ENCODE data around the gene RAB6B. TPM values are rescaled to one million over a fixed set of nuclear protein-coding genes. Genes with fewer than 3 reads are reported as not detected.
A peak's percentile ranks its signal among the peaks of the same experiment; 100 is the strongest.

RAB6B gene
- total RNA-seq, 2 donors from 2014 or later: 0.16 to 2.2 TPM

DNA sequence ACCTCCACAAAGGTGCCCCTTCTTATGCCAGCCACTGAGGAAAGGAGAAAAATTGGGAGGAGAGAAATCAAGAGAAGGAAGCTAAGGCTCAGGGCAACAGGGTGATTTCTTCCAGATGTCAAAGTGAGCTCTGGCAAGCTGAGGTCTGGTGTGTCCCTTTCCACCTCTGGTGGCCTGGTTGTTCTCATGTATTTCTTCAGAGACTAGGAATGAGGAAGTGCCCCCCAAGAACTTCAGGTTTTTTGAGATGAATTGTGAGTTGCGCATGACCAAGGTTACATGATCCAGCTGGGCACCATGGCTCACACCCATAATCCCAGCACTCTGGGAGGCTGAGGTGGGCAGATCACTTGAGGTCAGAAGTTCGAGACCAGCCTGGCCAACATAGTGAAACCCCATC is 5.6 kb downstream of the RAB6B start:
- no peaks in the 10 kb centered on the region for H3K9me3 Mint-ChIP-seq
- no peaks in the 10 kb centered on the region for H3K36me3 Mint-ChIP-seq
- ATAC-seq (no peak), DNase-seq (ENCODE audit: low spot score in 2 of 2) (no peak)
- H3K27ac Mint-ChIP-seq: no peak overlapping the region

DNA sequence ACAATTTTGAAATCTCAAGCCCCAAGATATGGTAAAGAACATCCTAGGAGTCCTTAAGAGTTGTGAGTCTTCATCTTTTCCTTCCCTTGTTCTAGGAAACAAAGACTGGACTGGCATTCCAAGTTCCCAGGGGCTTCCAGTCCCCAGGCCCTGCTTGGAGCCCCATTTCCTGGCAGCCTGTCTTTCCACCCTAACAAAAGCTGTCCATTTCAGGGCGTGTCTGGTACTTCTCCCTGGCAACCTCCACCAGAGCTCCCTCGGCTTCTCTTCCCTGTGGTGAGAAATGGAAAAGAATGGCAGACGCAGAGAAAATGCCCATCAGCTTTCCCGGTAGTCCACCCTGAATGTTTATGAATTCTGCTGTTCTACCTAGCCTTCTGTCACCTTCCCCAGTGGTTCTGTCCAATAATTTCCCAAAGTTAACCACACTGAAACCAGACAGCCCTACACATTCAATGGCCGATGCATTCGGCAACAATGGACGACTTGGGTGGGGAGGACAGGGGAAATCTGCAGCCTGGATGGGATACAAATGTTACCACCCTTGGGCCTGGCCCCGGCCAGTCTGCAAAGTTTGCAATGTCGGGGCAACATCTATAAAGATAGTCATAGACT is 6.8 kb downstream of the RAB6B start:
- DNase-seq (ENCODE audit: low spot score in 2 of 2) (no peak), ATAC-seq (no peak)
- Mint-ChIP-seq H3K27ac (no peak overlapping the region), H3K9me3 (no peaks in the 10 kb centered on the region), H3K36me3 (no peaks in the 10 kb centered on the region)

- Mint-ChIP-seq H3K9me3 (no peaks in the 10 kb centered on the region), H3K36me3 (no peaks in the 10 kb centered on the region), H3K27ac (no peak overlapping the region)
- ATAC-seq (no peak), DNase-seq (ENCODE audit: low spot score in 2 of 2) (no peak)
Observed at GRCh38 chr3:133887803-133888703, 7.6 kb downstream of the RAB6B start.

DNA sequence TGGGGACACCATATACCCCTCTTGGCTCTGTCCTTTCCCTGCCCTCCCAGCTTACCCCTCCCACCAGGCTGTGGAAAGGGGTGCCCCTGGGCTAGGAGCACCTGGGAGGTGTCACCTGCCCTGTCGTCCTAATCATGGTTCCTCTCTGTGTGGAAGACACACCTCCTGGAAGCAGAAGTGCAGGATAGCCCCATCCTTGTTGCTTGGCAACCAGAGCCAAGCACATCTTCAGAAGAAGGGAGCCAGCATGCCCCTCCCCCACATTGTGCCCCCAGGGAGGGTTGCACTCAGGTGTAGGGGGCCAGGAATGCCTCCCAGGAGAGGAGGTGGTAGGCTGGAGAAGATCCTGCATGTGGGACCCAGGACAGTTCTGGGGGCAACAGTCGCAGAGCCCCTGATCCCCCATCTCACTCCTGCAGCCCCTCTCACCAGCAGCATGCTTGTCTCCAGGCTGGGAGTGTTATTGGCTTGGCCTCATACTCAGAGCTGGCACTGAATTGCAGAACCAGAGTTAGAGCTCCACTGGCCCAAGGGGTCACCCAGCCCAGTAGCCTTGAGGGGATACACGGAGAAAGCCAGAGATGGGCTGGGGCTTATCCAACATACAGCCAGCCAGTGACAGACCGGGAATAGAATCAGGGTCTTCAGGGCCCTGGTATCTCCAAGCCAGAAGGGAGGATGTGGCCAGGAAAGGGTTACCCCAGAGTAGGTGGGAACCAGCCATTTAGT is 8.4 kb downstream of the RAB6B start:
- H3K27ac Mint-ChIP-seq: no peak overlapping the region
- H3K9me3 Mint-ChIP-seq: no peaks in the 10 kb centered on the region
- ATAC-seq (no peak), DNase-seq (ENCODE audit: low spot score in 2 of 2) (no peak)
- H3K36me3 Mint-ChIP-seq: no peaks in the 10 kb centered on the region

DNA sequence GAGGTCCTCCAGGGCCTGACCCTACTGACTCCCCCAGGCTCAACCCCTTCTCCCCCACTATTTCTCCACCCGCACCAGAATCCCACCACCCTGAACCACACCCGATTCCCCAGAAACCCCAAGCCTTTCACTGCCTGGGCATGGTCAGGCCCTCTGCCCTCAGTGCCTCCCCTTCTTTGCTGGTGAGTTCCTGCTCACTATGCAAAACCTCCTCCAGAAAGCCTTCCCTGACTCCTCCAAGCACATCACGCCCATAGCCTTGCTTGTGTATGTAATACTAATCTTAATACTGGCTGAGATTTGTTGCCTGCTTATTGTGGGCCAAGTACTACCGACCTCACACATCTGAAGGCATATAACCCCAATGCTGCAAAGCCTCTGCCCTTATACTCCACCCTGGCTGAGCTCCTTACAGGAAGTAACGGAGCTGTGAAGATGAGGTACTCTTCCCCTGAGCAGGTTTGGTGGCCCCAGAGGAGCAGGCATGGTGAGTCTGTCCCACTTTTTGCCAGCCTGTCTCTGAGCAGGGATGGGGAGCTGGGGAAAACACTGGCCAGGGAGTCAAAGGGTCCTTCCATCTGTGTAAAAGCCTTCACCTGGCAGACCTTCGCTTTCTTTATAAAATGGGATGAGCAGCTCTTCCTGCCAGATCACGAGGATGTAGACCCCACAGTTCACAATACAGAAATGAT is 9.5 kb downstream of the RAB6B start:
- no peak for ATAC-seq
- no peaks in the 10 kb centered on the region for H3K9me3 Mint-ChIP-seq
- H3K36me3 Mint-ChIP-seq: no peaks in the 10 kb centered on the region
- no peak for DNase-seq (ENCODE audit: low spot score in 2 of 2)
- no peak overlapping the region for H3K27ac Mint-ChIP-seq

GRCh38 chr3:133884887-133885711 is 10.6 kb downstream of the RAB6B start:
- H3K9me3 Mint-ChIP-seq: no peaks in the 10 kb centered on the region
- no peaks in the 10 kb centered on the region for H3K36me3 Mint-ChIP-seq
- no peak for DNase-seq (ENCODE audit: low spot score in 2 of 2)
- H3K27ac Mint-ChIP-seq: no peak overlapping the region
- ATAC-seq: no peak

DNA sequence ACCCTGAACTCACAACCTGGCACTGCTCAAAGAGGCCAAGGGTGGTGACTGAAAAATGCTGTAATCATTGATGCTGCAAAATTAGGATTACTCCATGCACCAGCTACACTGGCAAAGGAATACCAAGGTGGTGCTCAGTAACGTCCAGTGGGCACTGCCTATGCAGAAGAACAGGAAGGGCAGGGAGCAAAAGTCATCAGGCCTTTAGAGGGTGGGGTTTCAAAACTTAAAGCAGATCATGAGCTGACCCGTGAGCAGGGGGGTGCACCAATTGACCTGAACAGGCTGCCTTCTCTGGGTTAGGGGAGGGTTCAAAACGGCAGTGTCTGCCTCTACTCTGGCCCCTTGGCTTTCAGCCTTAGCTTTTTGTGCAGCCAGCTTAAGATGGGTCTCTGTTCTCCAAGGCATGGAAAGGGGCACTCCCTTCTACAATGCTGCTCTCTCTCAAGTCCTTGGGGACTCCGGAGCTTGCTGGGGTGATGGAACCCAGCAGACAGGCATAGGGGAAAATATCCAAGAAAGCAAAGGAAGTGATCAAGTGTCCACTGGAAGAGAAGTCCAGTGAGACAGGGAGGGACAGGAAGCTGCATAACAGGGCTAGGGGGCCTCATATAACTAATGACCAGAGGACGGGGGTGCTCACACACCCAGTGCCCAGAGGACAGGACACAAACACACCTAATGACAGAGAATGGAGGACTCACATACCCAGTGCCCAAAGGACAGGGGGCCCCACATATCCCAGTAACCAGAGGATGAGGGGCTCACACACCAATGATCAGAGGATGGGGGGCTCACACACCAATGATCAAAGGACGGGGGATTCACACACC is 11.4 kb downstream of the RAB6B start:
- Mint-ChIP-seq H3K36me3 (no peaks in the 10 kb centered on the region), H3K27ac (peak overlapping the region in 1 of 2 donors; percentile 48), H3K9me3 (no peaks in the 10 kb centered on the region)
- DNase-seq (ENCODE audit: low spot score in 2 of 2) (no peak), ATAC-seq (no peak)

- no peak for DNase-seq (ENCODE audit: low spot score in 2 of 2)
- ATAC-seq: no peak
- H3K27ac Mint-ChIP-seq: peak overlapping the region in 1 of 2 donors; percentile 48
Observed at GRCh38 chr3:133883641-133884040, 12.0 kb downstream of the RAB6B start.

DNA sequence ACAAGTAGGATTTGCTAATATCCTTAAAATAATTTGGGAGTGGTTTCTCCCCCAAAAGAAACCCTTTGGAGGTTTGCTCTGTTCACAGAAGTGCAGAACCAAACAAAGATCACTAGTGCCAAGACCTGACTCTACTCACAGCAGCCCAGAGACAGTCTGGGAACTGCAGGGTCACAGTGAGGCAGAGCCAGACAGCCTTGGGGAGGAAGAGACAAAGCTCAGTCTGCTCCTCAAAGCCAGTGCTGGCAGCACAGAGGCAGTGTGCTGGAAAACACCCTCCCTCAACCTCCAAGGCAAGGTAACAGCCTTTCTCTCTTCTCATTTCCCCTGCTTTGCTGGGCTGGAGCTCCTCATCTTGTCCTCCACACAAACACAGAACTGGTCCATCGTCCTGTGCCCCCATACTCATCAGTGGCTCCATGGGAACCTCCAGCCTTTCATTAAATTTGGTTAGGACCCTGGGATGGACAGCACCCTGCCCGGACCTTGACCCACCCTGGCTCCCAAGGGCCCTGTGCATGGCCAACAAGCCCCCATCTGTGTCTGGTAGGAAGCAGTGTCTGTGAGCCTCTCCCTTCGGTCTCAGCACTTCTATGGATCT is 12.6 kb downstream of the RAB6B start:
- Mint-ChIP-seq H3K36me3 (no peaks in the 10 kb centered on the region), H3K27ac (no peak overlapping the region), H3K9me3 (peaks cover 0 to 4% of the 10 kb centered on the region in 2 donors)
- DNase-seq (ENCODE audit: low spot score in 2 of 2): no peak
- ATAC-seq: no peak

More at GRCh38 chr3:133883641-133884040, 12.0 kb downstream of the RAB6B start:
- no peaks in the 10 kb centered on the region for H3K36me3 Mint-ChIP-seq
- no peaks in the 10 kb centered on the region for H3K9me3 Mint-ChIP-seq

GRCh38 chr3:133881939-133882825 is 13.5 kb downstream of the RAB6B start:
- DNase-seq (ENCODE audit: low spot score in 2 of 2) (no peak), ATAC-seq (peak; percentile 54 to 80)
- Mint-ChIP-seq H3K9me3 (peaks cover 2 to 10% of the 10 kb centered on the region in 2 donors), H3K36me3 (no peaks in the 10 kb centered on the region), H3K27ac (no peak overlapping the region)

GRCh38 chr3:133881492-133881891 is 14.2 kb downstream of the RAB6B start:
- Mint-ChIP-seq H3K27ac (no peak overlapping the region), H3K9me3 (peaks cover 6 to 11% of the 10 kb centered on the region in 2 donors), H3K36me3 (no peaks in the 10 kb centered on the region)
- no peak for DNase-seq (ENCODE audit: low spot score in 2 of 2)
- no peak for ATAC-seq

DNA sequence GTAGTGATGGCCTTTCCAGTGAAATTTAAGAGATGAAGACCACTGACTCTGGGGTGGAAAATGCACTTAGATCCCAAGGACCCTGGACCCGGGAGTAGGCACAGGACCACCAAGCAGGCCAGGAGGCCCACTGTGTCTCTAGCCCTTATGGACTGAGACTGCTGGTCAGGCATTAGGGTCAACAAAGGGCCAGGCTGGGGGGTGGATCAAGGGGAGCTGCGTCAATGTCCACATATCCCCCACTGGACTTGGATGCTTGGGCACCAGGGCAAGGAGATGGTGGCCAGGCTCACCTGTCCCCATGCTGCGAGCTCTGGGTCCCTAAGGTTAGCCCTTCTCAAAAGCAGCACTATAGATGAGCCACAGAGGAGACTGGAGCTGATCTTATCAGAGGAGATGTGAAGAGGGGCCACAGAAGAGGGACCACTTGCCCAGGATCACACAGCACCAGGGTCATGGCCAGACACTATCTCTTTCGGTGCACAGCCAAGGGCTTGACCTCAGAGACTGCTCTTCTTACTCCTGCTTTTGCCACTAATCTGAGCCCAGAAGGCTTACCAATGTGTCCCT is 14.7 kb downstream of the RAB6B start:
- no peaks in the 10 kb centered on the region for H3K36me3 Mint-ChIP-seq
- no peak for ATAC-seq
- H3K9me3 Mint-ChIP-seq: peaks cover 6 to 11% of the 10 kb centered on the region in 2 donors
- no peak for DNase-seq (ENCODE audit: low spot score in 2 of 2)
- H3K27ac Mint-ChIP-seq: no peak overlapping the region

DNA sequence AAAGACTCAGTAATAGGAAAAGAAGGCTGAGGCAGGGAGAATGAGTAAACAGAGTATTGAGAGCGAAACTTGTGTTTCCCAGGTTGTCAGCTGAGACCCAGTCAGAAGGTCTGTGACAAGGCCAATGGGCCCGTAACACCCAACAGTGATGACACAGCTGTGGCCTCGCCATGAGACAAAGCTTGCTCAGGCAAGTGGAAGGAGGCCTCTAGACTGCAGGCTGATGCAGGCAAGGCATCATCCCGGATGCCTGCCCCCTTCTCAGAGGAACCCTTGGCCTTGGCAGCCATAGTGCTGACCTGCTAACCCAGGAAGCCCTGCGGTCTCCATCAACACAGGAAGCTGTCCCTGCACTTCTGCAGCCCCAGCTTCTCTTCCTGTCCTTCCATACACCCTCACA is 15.4 kb downstream of the RAB6B start:
- DNase-seq (ENCODE audit: low spot score in 2 of 2): no peak
- Mint-ChIP-seq H3K36me3 (no peaks in the 10 kb centered on the region), H3K9me3 (peaks cover 6 to 11% of the 10 kb centered on the region in 2 donors), H3K27ac (no peak overlapping the region)
- ATAC-seq: peak; percentile 46 to 81

DNA sequence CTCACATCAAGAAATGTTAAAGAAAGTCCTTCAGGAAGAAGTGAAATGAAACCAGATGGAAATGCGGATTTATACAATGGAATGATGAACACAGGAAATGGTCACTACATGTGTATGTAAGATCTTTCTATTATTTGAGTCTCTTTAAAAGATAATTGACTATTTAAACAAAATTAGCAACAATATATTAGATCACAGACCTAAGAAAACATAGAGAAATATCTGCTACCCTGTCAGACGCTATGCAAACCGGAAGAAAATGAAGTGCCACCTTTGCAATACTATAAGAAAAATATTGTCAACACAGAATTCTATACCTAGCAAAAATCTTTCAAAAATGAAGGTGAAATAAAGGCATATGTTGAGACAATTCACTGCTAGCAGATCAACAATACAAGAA is 17.2 kb downstream of the RAB6B start:
- Mint-ChIP-seq H3K9me3 (peaks cover 6 to 11% of the 10 kb centered on the region in 2 donors), H3K27ac (no peak overlapping the region), H3K36me3 (no peaks in the 10 kb centered on the region)
- ATAC-seq: no peak
- DNase-seq (ENCODE audit: low spot score in 2 of 2): no peak

All from activated naive CD4-positive, alpha-beta T cell treated with anti-CD3 and anti-CD28 coated beads, Interleukin-2, amount 50 U/mL, for 72 hours (primary cell).